Ammon's horn (tissue), 1 donor: Measurements from ENCODE around the gene CD37.
A peak's percentile ranks its signal among the peaks of the same experiment; 100 is the strongest.
"Not testable (repeated sequence)": the region's sequence is repeated elsewhere in the genome, so short reads cannot be mapped to it uniquely, and the experiment has no call there.

Experiments
- DNase-seq: peaks from one replicate; pipeline ENCODE4 v3.0.0-alpha.2; 2016; ENCODE audit warnings: low spot score

CD37 gene

DNA sequence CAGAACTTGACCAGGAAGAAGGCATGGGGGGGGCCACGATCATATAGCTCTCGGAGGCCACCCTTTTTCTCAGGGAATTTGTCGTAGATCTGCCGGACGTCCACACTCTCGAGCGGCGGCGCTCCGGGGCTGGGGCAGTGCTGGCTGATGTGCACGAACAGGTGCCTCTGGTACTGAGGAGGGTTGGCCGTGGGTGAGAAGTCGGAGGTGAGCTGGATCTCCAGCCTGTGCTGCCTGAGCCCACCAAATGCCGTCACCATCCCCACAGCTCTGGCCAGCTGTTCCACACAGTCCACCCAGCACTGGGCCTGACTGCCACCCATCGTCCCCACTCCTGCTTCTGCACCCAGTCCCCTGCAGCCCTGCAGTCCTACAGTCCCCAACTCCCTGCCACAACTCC, 12.0 kb downstream of the CD37 start:
- no peak for DNase-seq

GRCh38 chr19:49347835-49348234, 12.6 kb downstream of the CD37 start:
- peak; percentile 44 for DNase-seq

DNA sequence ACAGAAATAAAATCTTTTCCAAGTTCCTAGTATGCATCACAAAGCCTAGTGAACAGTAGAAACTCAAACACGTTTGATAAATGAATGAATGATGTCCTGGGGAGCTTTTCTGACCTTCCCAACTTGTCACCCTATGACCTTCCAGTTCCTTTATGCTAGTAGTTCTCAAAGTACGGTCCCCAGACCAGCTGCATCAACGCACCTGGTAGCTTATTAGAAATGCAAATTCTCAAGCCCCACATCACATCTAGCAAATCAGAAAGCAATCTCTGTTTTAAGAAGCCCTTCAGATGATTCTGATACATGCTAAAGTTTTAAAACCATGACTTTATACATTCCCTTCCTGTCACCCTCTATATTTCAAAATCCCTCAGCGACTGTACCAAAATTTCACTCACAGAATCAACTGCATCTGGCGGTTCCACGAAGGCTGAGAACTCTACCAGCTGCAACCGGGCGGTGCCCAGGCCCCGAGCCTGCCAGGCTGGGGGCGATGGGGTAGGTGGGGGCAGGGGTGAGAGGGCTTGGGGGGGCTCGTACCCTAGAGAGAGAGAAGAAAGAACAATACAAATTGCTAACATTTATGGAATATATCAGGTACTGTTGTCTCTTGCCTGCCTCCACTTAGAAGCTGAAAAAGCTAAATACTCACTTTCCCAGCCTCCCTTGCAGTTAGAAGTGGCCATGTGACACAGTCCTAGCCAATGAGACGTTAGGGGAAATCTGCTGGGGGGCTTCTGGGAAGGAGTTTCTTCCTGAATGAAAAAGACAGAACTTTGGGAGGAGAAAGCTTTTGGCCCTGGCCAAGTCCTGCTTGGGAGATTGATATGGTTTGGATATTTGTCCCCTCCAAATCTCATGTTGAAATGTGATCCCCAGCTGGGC, 13.3 kb downstream of the CD37 start:
- DNase-seq: no peak

DNA sequence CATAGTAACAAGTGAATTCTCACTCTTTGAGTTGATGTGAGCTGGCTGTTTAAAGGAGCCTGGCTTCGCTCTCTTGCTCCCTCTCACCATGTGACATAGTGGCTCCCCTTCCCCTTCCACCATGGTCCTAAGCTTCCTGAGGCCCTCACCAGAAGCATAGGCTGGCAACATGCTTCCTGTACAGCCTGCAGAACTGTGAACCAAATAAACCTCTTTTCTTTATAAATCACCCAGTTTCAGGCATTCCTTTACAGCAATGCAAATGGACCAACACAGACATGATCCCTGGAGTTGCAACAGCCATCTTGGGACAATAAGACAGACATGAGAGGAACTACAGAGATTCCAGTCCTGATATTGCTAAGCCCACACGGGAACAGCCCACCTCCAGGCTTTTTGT, 14.4 kb downstream of the CD37 start:
- no peak for DNase-seq

DNA sequence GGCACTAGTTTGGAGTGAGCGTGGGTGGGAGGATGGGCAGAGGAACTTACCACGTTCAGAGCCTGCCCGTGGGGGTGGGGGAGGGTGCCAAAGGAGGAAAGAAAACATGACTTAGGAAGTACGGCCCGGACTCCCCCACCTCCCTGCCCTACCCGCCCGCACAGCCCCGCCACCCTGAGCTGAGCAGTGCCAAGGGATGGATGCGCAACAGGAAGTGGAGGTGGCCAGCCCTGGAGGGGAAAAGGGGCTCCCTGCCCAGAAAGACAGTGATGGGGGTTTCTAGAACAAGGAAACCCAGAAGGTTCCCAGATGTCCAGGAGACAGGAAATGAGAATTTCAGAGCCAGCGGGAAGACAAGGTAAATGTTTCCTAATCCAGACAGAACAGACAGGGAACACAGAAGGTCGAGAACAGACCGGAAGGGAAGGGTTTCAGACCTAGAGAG, 20.7 kb downstream of the CD37 start:
- no peak for DNase-seq

GRCh38 chr19:49356382-49356781, 21.2 kb downstream of the CD37 start:
- no peak for DNase-seq

DNA sequence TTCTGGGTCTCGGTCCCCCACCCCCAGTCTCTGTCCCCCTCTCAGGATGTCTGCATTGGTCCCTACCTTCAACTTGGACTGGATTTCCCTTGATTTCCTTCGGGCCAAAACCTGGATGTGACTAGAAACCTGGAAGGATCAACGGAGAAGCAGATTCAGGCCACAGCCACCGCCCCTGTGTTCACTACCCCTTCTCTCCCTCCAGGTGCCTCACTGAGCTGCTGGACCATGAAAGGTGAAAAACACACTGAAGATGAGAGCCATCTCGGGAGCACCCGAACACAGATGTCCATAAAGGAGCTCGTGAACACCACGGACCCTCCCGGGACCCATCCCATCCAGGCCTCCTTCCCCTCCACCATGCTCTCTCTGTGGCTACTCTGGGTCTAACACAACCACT, 22.0 kb downstream of the CD37 start:
- DNase-seq: no peak

DNA sequence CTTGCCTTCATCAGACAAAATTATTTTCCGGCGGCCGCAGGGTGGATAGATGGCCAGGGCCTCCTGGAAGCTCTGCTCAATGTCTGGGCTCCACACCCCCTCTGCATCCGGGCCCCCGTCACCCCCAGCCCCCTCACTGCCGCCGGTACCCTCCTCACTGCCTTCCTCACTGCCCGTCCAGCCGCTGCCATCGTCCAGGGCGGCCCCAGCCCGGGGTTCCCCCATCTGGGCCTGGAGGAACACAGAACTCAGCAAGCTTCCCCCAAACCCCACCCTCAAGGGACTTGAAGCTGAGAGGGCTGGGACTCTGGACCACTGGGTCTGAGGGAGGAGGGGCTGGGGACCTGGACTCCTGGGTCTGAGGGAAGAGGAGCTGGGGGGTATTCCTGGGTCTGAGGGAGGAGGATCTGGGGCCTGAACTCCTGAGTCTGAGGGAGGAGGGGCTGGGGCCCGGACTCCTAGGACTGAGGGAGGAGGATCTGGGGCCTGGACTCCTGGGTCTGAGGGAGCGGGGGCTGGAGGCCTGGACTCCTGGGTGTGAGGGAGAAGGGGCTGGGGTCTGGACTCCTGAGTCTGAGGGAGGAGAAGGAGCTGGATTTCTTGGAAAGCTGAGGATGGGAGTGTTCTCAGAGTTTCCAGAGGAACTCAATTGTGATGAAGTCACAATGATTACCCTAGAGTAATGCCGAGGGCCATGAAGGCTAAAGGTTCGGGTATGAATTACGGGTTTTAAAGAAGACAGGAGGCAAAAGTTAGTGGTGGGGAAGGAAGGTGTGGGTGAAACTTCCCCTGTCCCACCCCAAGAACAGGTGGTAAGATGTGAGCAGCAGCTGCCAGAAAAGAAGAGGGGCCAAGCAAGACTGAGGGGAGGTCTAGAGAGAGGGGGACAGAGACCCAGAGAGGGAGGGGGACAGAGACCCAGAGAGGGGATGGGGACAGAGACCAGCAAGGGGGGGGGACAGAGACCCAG, 24.9 kb downstream of the CD37 start:
- DNase-seq: no peak

- DNase-seq: no peak
These were observed 26.3 kb downstream of the CD37 start for GRCh38 chr19:49361438-49362047.

DNA sequence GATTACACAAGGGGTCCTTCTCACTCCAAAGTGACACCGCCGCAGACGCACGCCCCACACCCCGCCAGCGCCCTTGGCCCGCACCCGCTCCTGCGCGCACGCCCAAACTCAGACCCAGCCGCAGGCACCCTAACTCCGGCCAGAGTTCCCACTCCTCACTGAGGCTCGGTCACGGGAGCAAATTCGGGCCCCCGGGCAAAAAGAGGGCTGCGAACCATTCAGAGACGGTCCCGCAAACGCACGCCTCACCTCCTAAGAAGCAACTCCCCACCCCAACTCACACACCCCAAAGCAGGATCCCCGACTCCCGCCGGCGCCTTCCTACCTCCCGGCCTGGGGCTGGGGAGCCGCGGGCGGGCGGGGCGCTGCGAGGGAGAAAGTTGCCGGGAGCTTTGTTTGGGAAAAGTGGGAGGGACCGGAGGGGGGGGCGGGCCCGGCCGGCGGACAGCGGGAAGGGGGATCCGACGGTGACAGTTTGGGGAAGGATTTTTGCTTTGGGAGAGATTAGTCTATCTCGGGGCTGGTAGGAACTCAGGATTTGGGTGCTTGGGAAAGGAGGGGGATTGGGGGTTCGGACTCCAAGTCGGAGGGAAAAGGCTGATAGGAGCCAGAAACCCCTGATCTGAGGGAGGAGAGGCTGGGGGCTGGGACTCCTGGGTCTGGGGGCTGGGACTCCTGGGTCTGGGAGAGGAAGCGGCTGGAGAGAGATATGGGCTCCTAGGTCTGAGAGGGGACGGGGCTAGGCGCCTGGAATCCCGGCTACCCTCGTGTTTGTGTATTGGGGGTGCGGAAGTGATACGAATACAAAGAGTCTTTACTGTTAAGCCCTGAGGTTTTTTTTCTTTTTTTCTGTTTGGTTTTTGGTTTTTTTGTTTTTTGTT, 27.1 kb downstream of the CD37 start, which contains the start of gene TEAD2:
TSS of gene TEAD2 (minus strand) at position 369 of the 881 bp plus-strand sequence. CDS start 2,341 bp downstream, outside the sequence.
- no peak for DNase-seq

- no peak for DNase-seq
These were observed 27.7 kb downstream of the CD37 start for GRCh38 chr19:49362929-49363267.

- peak; percentile 47 for DNase-seq
These were observed 28.3 kb downstream of the CD37 start, which contains the start of gene DKKL1 for GRCh38 chr19:49363268-49364082. Gene DKKL1, plus strand, starts transcription at chr19:49363877. Its CDS starts 122 bp downstream, at chr19:49363999.

- DNase-seq: no peak
These were observed 29.0 kb downstream of the CD37 start for GRCh38 chr19:49364083-49364737.

GRCh38 chr19:49366110-49366509, 30.9 kb downstream of the CD37 start:
- DNase-seq: no peak

DNA sequence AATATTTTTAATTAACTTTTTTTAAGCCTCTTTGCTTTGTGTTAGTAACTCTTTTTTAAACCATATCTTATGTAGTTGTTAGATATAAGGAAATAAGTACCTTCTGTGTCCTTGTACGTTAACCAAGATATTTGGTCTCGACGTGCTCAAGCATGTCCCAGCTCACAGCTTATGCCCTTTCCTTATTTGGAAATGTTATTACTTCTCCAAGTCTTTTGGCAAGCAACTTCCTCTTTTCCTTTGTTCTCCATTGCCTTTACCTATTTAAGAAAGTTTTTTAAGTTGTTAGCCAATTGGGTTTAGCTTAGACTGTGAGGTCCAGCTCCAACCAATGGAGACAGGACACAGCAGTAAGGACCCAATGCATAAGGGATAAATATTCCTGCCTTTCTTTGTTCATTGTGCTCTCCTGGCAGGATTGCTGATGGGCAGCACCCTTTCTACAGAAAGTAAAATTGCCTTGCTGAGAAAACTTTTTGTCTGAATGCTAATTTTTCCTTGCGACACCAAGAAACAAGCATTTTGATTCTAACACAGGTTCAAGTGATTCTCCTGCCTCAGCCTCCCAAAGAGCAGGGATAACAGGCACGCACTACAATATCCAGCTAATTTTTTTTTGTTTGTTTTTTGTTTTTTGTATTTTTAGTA, 33.6 kb downstream of the CD37 start:
- DNase-seq: no peak

DNA sequence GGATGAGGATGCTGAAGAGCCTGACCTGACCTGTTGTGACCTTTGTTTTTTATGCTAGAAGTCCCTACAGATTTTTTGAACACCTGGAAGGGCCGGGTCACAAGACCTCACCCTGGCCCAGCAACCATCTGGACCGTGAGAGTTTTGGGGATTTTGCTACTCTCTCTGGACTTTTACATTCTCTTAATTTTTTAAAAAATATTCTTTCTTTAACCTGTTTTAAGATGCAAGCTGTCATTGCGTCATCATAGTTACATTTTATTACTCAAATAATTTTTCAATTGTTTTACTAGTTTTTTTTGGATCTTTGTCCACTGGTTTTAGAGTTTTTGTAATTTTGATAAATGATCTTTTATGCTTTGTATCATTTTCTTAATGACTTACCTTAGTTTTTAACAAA, 36.0 kb downstream of the CD37 start:
- no peak for DNase-seq

DNA sequence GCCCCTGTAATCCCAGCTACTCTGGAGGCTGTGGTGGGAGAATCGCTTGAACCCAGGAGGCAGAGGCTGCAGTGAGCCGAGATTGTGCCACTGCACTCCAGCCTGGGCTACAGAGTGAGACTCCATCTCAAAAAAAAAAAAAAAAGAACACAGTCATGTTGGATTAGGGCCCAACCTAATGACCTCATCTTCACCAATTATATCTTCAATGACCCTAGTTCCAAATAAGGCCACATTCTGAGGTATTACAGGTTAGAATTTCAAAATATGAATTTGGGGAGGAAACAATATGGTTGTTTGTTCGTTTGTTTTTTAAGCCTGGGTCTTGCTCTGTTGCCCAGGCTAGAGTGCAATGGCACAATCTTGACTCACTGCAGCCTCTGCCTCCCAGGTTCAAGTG, 38.0 kb downstream of the CD37 start:
- DNase-seq: not testable (repeated sequence)

GRCh38 chr19:49374665-49375434, 39.6 kb downstream of the CD37 start:
- DNase-seq: no peak
